Fibroblast of upper back skin (primary cell): Measurements from ENCODE around the gene DSCAML1.
A peak's percentile ranks its signal among the peaks of the same experiment; 100 is the strongest.

Source experiments
- DNase-seq: peaks from one replicate; pipeline ENCODE4 v3.0.0-alpha.2; 2013

Gene DSCAML1

DNA sequence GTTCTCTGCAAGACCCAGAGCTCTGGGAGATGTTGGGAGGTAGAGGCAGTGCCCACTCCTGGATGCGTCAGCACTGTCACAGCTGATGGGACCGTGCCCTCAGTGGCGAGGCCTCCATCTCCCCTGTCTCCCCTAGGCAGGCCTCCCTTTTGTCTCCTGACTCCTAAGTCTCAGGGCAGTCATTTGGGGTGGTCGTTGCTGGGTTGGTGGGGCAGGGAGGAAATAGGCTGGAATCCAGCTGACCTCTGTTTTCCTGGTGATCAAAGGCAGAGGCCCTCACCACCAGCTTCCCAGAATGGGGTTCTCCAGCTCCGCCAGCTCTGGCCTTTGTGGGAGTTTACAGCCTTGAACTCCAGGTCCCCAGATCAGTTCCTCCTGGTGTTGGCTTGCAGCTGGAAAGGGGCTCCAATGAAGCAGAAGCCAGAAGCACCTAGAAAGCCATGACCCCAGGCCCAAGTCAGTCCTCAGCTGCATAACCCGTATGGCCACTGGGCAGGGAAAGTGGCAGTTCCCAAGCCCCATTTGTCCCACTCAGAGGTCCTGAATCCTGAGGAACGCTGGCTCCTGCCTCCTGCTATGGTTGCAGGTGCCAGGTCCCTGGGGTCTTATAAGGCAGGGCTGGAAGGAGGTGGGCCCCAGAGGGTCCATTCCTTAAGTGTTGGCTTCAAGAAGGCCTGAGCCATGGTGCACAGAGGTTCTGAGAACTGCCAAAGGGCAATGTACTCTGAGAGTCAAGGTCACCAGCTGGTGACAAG, 34.8 kb upstream of the DSCAML1 start:
- DNase-seq: no peak

DNA sequence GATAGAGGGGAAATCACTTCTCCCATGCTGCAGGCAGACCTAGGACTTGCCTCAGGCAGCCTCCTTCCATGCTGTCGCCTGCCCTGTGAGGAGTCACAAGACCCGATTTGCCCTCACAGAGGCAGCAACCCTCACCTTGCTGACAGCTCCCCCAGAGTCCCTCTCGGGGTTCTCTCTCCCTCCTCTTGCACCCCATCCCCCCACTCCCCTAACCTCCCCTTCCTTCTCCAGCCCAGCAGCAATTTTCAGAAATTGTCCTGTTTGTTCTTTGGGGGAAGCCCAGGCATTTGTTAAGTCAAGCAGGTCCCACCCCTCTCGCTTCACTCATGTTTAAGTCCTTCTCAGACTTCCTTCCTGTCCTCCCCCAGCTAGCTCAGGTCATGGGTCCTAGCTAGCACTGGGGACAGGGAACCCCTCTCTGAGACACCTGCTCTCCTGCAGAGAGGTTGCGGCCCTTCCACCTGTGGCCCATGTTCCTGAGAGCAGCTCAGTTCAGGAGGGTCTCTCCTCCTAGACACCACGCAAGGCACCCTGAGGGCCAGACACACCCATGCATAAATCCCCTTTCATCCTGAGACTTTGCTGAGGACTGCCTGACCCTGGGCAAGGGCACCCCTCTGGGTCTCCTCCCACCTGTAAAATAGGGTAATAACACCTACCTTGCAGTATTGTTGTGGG, 33.8 kb upstream of the DSCAML1 start:
- no peak for DNase-seq

DNA sequence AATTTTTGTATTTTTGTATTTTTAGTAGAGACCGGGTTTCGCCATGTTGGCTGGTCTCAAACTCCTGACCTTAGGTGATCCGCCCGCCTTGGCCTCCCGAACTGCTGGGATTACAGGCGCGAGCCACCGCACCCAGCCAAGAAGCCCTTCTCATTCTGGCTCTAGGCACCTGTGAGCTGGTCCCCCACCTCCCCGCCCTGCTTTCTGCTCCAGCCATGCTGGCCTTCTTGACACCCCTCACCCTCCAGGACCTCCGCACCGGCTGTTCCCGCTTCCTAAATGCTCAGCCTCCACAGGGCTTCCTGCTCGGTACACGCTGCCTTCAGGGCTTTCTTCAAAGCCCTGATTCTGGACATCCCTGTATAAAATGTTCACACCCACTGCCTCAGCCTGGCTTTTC, 33.1 kb upstream of the DSCAML1 start:
- DNase-seq: no peak

DNA sequence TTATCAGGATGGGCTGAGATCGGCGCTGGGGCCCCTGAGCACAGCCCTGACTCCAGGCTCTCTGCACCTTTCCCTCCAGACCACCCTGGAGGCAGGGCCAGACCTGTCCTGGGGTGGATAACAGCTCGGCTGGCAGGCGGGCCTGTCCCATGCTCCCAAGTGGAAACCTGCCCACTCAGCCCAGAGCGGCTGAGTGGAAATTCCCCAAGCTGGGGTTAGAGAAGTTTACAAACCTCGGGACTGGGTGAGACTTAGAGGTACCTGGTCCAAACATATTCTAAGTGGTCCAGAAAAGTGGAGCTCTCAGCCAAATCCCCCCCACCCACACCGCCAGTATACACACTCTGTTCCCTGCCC, 32.3 kb upstream of the DSCAML1 start:
- no peak for DNase-seq

DNA sequence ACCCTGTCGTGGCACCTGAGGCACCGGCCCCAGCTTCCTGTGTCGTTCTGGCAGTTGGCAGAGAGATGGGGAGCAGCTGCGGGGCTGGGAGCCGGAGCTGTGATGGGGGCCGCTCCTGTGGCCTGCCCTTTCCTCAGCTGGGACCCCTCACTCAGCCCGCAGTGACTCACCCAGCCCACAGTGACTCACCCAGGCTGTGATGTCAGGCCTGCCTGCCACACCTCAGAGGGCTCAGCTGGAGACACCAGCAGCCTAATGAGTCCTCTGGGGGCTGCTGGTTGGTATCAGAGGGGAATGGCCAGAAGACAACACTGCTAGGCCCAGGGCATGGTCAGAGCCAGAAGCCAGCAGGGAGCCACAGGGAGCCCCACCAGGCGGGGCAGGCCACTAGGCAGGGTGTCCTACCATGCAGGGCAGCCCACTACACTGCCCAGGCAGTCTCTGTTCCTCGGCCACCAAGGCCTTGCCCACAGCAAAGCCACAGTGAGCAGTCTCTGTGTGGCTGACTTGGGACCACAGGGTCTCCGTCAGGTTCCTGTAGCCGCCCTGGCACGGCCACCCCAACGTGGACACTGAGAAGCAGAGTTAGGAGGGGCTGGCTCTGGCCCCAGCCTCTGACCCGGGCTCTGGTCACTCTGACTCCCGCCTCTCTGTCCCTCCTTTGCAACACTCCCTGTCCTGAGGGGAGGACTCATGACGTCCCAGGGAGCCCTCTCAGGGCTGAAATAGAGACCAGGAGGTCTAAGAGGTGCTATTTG, 31.8 kb upstream of the DSCAML1 start:
- DNase-seq: peak; percentile 72

DNA sequence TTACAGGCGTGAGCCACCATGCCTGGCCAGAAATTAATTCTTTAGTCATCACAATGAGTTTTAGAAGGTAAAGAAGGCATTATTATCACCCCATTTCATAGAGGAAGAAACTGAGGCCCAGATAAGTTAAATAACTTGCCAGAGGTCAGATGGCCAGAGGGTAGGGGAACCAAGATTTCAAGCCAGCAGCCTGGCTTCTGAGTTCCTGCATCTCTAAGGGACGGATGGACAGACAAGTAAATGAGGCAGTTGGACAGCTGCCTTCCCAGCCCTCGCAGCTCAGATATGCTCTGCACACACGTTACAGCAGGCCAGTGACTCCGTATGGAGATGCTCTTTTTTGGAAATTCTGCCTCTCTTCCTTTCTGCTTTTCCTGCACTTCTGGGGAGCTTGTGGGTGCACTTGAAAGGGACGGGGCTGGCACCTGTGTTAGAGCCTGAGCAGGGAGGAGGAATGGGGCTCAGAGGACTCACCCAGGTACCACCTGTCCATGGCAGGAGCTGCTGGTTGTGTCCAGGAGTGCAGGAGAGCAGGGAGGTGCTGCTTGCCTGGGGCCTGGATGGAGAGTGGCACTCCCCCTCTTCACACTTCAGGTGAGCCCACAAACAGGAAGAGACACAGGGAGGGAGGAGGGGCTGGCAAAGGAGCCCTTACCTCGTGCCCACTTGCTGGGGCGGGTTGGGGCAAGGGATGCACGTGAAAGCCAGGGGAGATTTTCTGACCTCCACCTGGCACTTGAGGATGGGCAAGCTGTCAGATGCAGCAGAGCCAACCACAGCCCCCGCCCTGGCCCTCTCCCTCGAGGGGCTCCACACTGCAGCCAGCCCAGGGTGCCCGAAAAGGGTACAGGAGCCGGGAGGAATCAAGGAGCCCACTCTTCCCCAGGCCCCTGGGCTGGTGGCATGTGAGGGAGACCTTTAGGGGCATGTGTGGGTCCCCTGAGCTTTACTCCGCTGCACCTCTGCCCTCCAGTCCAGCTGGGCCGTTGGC, 30.8 kb upstream of the DSCAML1 start:
- no peak for DNase-seq

DNA sequence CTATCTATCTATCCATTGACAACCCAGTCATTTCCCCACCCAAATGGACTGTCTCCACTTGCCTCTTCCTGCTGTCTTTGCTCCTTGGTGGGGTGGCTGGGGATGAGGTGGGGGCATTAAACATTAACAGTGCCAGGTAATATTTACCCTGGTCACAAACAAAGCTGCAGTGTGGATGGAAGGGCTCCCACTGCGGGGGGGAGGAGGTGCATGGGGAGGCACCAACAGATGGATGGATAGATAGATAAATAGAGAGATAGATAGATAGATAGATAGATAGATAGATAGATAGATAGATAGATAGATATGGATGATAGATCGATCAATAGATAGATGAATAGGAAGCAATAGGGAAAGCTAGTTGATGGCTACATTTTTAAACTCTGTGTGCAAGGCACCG, 29.8 kb upstream of the DSCAML1 start:
- no peak for DNase-seq

DNA sequence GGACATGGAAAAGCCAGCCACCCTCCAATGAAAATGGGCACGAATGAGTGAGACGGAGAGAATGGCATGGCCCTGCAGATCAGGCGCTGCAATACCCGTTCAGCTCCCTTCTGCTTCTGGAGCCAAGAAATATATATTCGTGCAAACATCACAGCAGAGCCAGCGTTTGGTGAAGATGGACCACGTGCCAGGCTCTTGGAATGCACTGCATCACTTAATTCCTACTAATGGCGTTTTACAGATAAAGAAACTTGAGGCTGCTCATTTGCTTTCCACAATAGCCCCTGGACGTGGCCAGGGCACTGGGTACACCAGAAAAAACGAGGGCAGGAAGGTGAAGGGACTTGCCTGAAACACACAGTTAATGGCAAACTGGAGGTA, 29.2 kb upstream of the DSCAML1 start:
- DNase-seq: no peak

DNA sequence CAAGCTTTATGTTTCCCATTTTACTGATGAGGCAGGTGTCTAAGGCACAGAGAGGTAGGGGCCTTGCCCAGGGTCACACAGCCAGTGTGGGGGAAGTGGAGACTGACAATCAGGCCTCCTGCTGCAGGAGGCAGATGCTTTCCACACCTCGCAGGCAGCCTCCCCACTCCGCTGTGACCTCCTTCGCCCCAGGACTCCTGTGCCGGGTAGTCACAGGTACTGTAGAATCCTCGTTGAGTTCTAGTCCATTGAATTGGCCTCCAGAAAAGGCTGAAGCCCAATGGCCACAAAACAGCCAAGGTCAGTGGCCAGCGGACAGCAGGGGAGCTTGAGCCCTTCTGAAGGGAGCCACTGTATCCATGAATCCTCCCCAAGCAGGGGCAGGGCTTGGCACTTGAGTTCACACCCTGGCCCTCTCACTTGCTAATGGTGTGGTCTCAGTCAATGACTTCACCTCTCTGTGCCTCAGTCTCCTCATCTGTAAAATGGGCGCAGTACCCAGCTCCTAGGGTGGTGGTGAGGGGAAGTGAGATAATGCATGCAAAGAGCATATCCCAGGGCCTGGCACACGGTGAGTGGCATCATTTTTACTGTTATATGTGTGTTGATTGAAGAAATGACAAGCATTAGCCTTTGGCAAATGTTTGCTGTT, 28.6 kb upstream of the DSCAML1 start:
- no peak for DNase-seq

DNA sequence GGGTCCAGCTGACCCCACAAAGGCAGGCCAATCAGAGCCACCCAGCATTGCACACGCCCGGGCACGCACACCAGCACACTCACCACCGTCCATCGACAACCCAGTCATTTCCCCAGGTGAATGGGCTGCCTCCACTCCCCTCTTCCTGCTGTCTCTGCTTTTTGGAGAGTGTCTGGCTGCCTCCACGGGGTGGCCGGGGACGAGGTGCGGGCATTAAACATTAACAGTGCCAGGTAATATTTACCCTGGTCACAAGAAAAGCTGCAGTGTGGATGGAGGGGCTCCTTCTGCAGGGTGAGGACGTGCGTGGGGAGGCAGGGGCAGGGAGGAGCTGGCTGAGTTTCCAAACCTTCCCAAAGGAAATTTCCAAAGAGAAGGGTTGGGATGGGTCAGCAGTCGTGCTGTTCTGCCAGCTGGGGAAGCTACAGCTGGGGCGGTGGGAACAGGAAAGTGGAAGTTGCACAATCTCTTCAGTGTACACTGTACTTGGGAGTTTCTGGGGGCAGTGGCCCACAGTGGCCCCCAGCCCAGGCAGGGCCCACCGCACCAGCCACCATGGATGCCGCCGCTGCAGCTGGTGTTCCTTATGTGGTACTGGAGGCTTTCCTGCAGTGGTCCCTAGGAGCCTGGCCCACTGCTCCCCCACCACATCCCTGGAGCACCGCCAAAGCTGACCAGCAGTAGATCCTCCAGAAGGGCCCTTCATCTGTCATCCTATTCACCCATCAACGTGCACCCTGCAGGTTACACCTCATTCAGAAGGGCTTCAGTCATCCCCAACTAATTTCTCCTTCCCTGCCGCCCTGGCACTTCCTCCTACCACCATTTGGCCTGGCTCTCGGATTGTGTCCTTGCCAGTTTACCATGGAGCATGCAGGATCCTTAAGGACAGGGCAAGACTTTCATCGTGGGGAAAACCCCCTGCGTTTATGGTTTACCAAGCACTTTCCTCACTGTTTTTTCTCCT, 27.8 kb upstream of the DSCAML1 start, which contains the start of gene FXYD2:
Gene FXYD2, minus strand, starts transcription at position 174 of the 967 bp plus-strand sequence. Its CDS starts 66 bp downstream, at position 108.
- DNase-seq: no peak

DNA sequence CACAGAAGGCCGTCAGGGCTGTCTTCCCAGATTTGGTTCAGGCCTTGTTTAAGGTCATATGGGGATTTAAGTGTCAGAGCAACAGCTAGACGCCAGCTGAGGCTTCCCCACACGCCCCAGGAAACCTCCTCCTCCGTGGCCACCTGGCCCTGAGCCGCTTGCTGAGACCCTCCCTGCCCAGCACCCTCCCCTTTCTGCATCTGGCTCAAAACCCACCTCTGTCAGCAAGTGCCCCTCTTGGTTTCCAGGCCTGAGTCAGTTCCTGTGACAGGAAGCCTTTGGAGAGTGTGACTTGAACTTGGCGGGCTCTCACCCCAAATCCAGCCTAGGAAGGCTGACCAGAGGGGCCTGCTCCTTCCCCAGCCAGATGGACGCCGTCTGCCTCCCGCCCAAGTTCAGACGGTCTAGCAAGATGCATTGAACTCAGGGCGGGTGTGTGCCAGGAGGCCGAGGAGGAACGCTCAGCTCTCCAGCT, 27.0 kb upstream of the DSCAML1 start:
- peak; percentile 17 for DNase-seq

DNA sequence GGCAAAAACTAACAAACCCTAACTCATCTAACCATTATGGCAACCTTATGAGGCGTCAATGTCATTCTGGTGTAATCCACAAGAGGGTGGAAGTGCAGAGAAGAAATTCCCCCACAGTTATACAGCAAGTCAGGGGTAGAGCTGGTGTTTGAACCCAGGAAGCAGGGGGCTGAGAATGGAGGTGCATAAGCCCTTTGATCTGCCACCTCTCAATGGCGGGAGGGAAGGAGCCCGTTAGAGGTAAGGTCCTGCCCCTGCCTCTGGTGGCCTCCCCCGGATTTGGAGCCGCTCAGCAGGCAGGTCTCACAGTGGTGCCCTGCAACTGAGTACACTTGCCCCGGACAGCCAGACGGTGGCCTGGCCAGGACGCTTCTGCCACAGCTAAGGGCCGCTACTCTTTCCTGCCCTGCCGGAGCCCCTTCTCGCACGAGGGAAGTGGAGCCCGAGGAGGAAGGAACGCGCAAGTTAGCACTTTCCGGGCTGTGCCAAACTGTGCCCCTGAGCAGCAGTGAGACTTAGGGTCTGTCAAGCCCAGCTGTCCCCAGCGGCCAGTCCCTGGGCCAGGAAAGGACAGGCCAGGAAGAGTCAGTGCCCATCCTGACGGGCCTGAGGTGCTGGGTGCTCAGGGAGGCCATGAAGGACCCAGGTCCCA, 26.4 kb upstream of the DSCAML1 start:
- DNase-seq: no peak

DNA sequence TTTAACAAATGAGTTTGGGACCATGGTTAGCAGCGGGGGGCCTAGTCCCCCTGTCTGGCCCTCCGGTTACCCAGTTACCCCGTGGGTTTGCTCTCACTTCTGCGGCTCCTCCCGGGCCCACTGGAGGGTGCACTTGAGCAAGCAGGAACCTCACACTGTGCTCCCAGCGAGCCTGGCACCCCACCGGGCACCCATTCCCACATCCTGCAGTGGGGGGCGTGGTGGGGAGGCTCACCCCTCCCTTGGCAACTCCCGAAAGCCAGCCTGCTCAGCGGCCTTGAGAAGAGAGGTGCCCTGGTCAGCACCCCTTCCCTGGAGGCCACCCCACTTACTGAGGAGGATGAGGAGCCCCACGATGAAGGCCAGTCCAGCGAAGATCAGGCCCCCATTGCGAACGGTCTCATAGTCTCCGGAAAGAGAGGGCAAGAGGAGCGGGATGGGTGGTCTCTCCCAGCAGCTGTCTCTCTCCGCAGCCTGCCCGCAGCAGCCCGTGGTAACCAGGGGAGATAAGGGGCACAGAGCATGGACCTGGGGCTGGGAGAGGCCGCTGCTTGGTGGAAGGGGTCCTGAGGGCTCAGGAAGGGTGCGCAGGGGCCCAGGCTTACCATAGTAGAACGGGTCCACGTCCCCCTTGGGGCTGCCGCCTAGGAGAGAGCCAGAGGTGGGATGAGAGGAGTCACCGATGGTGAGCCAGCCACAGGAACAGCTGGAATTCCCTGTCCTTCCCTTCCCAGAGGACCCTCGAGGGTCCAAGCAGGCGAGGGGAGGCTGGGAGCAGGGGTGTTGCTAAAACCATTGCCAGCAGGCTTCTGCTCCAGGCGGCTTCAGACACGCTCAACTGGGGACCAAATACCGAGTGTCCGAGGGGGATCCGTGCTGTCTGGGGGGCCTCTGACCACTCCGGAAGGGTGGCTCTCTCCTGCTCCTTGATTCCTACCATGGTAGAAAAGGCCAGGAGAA, 25.3 kb upstream of the DSCAML1 start:
- DNase-seq: no peak

DNA sequence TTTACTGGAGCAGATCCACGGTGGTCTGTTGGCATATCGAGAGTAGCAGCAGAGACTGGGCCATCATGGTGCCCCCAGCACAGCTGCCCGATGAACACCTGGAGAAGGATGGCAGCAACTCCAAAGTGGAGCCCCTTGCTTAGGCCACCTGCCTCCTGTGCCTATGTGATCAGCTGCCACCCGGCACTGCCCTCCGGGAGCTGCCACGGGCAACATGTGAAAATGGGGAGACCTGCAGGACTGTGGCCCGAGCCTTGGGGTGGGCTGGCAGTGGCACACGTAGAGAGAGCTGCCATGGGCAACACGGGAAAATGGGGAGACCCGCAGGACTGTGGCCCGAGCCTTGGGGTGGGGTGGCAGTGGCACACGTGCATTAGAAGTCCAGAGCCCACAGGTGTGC, 24.4 kb upstream of the DSCAML1 start:
- no peak for DNase-seq

DNA sequence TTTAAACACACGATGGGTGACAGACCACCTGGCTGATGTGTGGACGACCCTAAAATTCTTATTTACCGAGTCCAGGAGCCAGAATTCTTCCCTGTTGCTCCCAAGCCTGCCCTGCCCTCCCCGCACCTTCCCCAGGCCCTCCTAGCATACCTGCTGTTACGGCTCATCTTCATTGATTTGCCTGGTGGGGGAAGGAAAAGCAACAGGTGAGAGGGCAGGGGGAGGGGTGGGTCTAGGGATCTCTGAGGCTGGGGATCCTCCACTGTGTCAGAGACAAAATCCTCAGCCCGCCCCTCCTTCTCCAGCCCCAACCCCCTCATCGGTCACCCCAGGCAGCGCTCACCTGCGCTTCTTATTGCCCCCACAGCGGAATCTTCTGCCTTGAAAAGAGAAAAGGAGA, 23.5 kb upstream of the DSCAML1 start:
- DNase-seq: no peak

DNA sequence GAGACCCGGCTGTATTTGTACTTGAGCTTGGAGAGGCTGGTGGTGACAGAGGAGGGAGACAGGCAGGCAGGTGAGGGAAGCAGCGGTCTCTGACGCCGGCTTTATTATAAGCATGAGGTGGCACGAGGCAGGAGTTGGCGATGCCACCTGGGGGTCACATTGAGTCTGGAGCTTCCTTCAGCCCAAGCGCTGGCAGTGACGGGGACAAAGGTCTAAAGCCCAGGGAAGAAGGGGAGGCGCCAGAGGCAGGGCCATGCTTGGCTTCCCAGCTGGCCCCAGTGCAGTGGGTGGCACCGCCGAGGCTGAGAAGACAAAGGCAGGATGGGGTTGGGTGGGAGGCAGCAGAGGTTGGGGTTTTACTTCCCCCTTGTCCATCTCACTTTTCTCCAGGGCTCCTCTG, 23.1 kb upstream of the DSCAML1 start:
- no peak for DNase-seq

DNA sequence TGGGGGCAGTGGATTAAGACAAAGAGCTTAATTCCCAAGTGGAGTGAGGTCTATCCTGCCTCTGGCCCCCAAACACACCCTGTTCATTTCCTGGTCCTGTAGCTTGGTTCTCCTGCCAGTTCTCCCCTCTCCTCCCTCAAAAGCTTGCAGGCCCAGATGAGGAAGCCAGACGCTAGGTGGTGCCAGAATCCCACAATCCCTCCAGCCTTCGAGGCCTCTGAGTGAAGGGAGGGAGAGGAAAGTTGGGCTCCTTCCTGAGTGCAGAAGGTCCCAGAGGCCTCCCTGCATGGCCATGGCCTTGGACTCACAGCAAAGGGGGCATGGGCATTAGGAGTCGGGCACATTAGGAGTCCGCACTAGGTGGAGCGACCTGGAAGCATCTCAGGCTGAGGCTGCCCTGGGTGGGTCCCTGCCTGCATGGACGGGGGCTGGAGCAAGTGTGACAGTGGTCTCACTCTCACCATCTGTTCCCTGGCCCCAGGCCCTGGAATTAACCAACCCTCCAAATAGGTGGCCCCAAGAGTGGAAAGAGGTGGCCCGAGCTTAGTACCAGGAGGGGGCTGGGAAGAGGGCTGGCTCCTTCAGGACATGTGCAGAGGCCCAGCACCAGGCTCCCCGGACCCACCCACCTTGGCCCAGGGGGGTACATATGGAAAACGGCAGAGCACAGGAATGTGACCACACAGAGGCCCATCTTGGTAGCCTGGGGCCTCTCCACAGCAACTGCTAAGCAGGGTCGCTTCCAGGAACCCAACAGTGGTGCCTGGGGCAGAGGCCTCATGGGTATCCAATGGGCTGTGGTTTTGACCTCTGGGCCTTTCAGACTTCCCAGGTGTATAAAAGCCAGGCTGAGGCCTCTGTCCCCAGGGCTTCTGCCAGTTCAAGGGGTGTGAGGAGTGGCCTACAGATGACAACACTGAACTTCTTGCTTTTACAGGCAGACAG, 22.4 kb upstream of the DSCAML1 start:
- DNase-seq: peak; percentile 75
